ENCODE results near the gene PKHD1.

- no peak for TF ChIP-seq CTCF (IDR thresholded peaks at IDR 0.05)
- TF ChIP-seq POLR2A (IDR thresholded peaks at IDR 0.05), result no peak
Measured at GRCh38 chr6:51574040-51574439, 513.4 kb downstream of the PKHD1 start.

Measured in suprapubic skin (tissue), 3 donors.